Dendritic cell treated with granulocyte-macrophage colony-stimulating factor and Interleukin-4, amounts not matched to agents 40 ng/mL and 50 ng/mL, for 4 days (primary cell): ENCODE results near the gene TRIM26.
"Not testable (repeated sequence)": the region's sequence is repeated elsewhere in the genome, so short reads cannot be mapped to it uniquely, and the experiment has no call there.

Experiments
- H3K27ac Mint-ChIP-seq: one replicate; pipeline ENCODE4 v1.8.0; 2022; ENCODE audit warnings: mild to moderate bottlenecking, mixed read lengths
- H3K27me3 Mint-ChIP-seq: one replicate; pipeline ENCODE4 v1.8.0; 2022; ENCODE audit warnings: mild to moderate bottlenecking, mixed read lengths
- H3K36me3 Mint-ChIP-seq: one replicate; pipeline ENCODE4 v1.8.0; 2022; ENCODE audit warnings: low read depth, mixed read lengths
- H3K4me1 Mint-ChIP-seq: one replicate; pipeline ENCODE4 v1.8.0; 2022; ENCODE audit warnings: low read depth, mixed read lengths
- H3K4me3 Mint-ChIP-seq: one replicate; pipeline ENCODE4 v1.8.0; 2022; ENCODE audit warnings: mild to moderate bottlenecking, moderate library complexity, mixed read lengths
- H3K9me3 Mint-ChIP-seq: one replicate; pipeline ENCODE4 v1.8.0; 2022; ENCODE audit warnings: mixed read lengths
- intact Hi-C: fragments of 100-400 bp; cut with micrococcal nuclease; formaldehyde crosslinking; loops from one replicate; pipeline ENCODE4 v1.15.0; 2022

TRIM26 gene

GRCh38 chr6:30171677-30172471, 41.3 kb downstream of the TRIM26 start:
- Mint-ChIP-seq H3K4me1 (peaks cover 10% of the 10 kb centered on the region), H3K27me3 (peaks cover 68% of the 10 kb centered on the region), H3K4me3 (no peak overlapping the region), H3K9me3 (no peaks in the 10 kb centered on the region), H3K27ac (no peak overlapping the region), H3K36me3 (no peaks in the 10 kb centered on the region)
- intact Hi-C loops = loop anchor here (5.0 kb wide), 1 partner anchor 325 kb away; no protein-coding TSS in a partner anchor

- Mint-ChIP-seq H3K9me3 (no peaks in the 10 kb centered on the region), H3K4me1 (peaks cover 10% of the 10 kb centered on the region), H3K27ac (no peak overlapping the region), H3K36me3 (no peaks in the 10 kb centered on the region), H3K4me3 (no peak overlapping the region), H3K27me3 (peaks cover 57% of the 10 kb centered on the region)
- intact Hi-C loops = loop anchor here (1.0 to 5.0 kb wide), 2 partner anchors 67 to 323 kb away; no protein-coding TSS in a partner anchor
These were observed 43.3 kb downstream of the TRIM26 start for GRCh38 chr6:30169658-30170614.

- Mint-ChIP-seq H3K27ac (no peak overlapping the region), H3K27me3 (peaks cover 59% of the 10 kb centered on the region), H3K36me3 (no peaks in the 10 kb centered on the region), H3K4me3 (no peak overlapping the region), H3K4me1 (peaks cover 20% of the 10 kb centered on the region), H3K9me3 (no peaks in the 10 kb centered on the region)
- intact Hi-C loops = no loop called here
These were observed 44.5 kb downstream of the TRIM26 start for GRCh38 chr6:30168741-30169140.

GRCh38 chr6:30167101-30167500, 46.1 kb downstream of the TRIM26 start:
- intact Hi-C loops = no loop called here
- Mint-ChIP-seq H3K4me3 (no peak overlapping the region), H3K27me3 (peaks cover 47% of the 10 kb centered on the region), H3K9me3 (no peaks in the 10 kb centered on the region), H3K27ac (no peak overlapping the region), H3K36me3 (no peaks in the 10 kb centered on the region), H3K4me1 (peaks cover 20% of the 10 kb centered on the region)

- peaks cover 23% of the 10 kb centered on the region for H3K4me1 Mint-ChIP-seq
- H3K36me3 Mint-ChIP-seq, H3K9me3 Mint-ChIP-seq, intact Hi-C loops, H3K27ac Mint-ChIP-seq, H3K4me3 Mint-ChIP-seq: not testable (repeated sequence)
- peaks cover 28% of the 10 kb centered on the region for H3K27me3 Mint-ChIP-seq
These were observed 48.0 kb downstream of the TRIM26 start for GRCh38 chr6:30165238-30165637.

- peaks cover 23% of the 10 kb centered on the region for H3K4me1 Mint-ChIP-seq
- H3K27me3 Mint-ChIP-seq = peaks cover 24% of the 10 kb centered on the region
- no peak overlapping the region for H3K4me3 Mint-ChIP-seq
- intact Hi-C loops = no loop called here
- H3K27ac Mint-ChIP-seq = no peak overlapping the region
- no peaks in the 10 kb centered on the region for H3K36me3 Mint-ChIP-seq
- H3K9me3 Mint-ChIP-seq = no peaks in the 10 kb centered on the region
These were observed 48.5 kb downstream of the TRIM26 start for GRCh38 chr6:30164714-30165113.

GRCh38 chr6:30163918-30164654, 49.1 kb downstream of the TRIM26 start:
- peaks cover 23% of the 10 kb centered on the region for H3K27me3 Mint-ChIP-seq
- no peaks in the 10 kb centered on the region for H3K9me3 Mint-ChIP-seq
- no peak overlapping the region for H3K4me3 Mint-ChIP-seq
- H3K4me1 Mint-ChIP-seq = peaks cover 22% of the 10 kb centered on the region
- intact Hi-C loops = no loop called here
- H3K27ac Mint-ChIP-seq = no peak overlapping the region
- no peaks in the 10 kb centered on the region for H3K36me3 Mint-ChIP-seq

GRCh38 chr6:30163090-30163917, 49.9 kb downstream of the TRIM26 start, which contains the start of gene TRIM15:
TRIM15 (plus strand) TSS chr6:30163546; CDS start chr6:30163685, 139 bp downstream.
- peaks cover 18% of the 10 kb centered on the region for H3K27me3 Mint-ChIP-seq
- no peaks in the 10 kb centered on the region for H3K9me3 Mint-ChIP-seq
- H3K27ac Mint-ChIP-seq = no peak within 1 kb of the TSS
- intact Hi-C loops = no loop called here
- peaks cover 27% of the 10 kb centered on the region for H3K4me1 Mint-ChIP-seq
- no peaks in the 10 kb centered on the region for H3K36me3 Mint-ChIP-seq
- no peak within 1 kb of the TSS for H3K4me3 Mint-ChIP-seq

- no peaks in the 10 kb centered on the region for H3K9me3 Mint-ChIP-seq
- intact Hi-C loops = no loop called here
- H3K4me3 Mint-ChIP-seq = no peak overlapping the region
- peaks cover 33% of the 10 kb centered on the region for H3K4me1 Mint-ChIP-seq
- H3K27ac Mint-ChIP-seq = no peak overlapping the region
- no peaks in the 10 kb centered on the region for H3K36me3 Mint-ChIP-seq
- peaks cover 15% of the 10 kb centered on the region for H3K27me3 Mint-ChIP-seq
These were observed 50.7 kb downstream of the TRIM26 start for GRCh38 chr6:30162265-30163089.

- Mint-ChIP-seq H3K27ac (no peak within 1 kb of the TSS), H3K4me1 (peaks cover 38% of the 10 kb centered on the region), H3K27me3 (peaks cover 10% of the 10 kb centered on the region), H3K4me3 (no peak within 1 kb of the TSS), H3K36me3 (no peaks in the 10 kb centered on the region), H3K9me3 (no peaks in the 10 kb centered on the region)
- intact Hi-C loops = no loop called here
These were observed 52.2 kb downstream of the TRIM26 start, which contains the start of gene TRIM10 for GRCh38 chr6:30160785-30161531. TRIM10 (minus strand) TSS chr6:30161211; CDS start chr6:30160858, 353 bp downstream.

- peaks cover 10% of the 10 kb centered on the region for H3K27me3 Mint-ChIP-seq
- H3K27ac Mint-ChIP-seq = no peak overlapping the region
- H3K9me3 Mint-ChIP-seq = no peaks in the 10 kb centered on the region
- no peak overlapping the region for H3K4me3 Mint-ChIP-seq
- intact Hi-C loops = no loop called here
- H3K36me3 Mint-ChIP-seq = no peaks in the 10 kb centered on the region
- H3K4me1 Mint-ChIP-seq = peaks cover 45% of the 10 kb centered on the region
These were observed 53.0 kb downstream of the TRIM26 start for GRCh38 chr6:30160008-30160784.
